GM13976 (cell line): ENCODE results near the gene ZNF444.
"Not testable (repeated sequence)": the region's sequence is repeated elsewhere in the genome, so short reads cannot be mapped to it uniquely, and the experiment has no call there.

Experiments
- DNase-seq: peaks from one replicate; pipeline ENCODE4 v3.0.0; 2012; ENCODE audit warnings: low spot score
- CTCF ChIP-seq: IDR thresholded peaks from 2 replicates; pipeline ENCODE4 v1.5.1; 2012; ENCODE audit warnings: borderline replicate concordance, mild to moderate bottlenecking; ENCODE audit not compliant: insufficient read depth; ENCODE audit errors: extremely low read depth, missing control alignments, control extremely low read depth
- in situ Hi-C: fragments of 300-500 bp; cut with MboI; formaldehyde crosslinking; loops from one replicate; pipeline ENCODE4 v1.12.0; 2022; ENCODE audit warnings: low sequenced_read_pairs, mixed read lengths, inconsistent platforms; ENCODE audit not compliant: unreplicated experiment

Gene ZNF444

GRCh38 chr19:56176881-56177280 is 35.8 kb downstream of the ZNF444 start:
- in situ Hi-C loops = loop anchor here (10.0 kb wide), 1 partner anchor 102 kb away; no protein-coding TSS in a partner anchor
- DNase-seq = no peak
- TF ChIP-seq CTCF = no peak

- no peak for TF ChIP-seq CTCF
- no peak for DNase-seq
- in situ Hi-C loops = loop anchor here (10.0 kb wide), 1 partner anchor 103 kb away; no protein-coding TSS in a partner anchor
Observed at GRCh38 chr19:56177564-56178243, 36.6 kb downstream of the ZNF444 start.

GRCh38 chr19:56189785-56190184 is 48.7 kb downstream of the ZNF444 start:
- in situ Hi-C loops = no loop called here
- TF ChIP-seq CTCF = no peak
- no peak for DNase-seq

GRCh38 chr19:56191115-56191514 is 50.0 kb downstream of the ZNF444 start:
- DNase-seq = no peak
- no peak for TF ChIP-seq CTCF
- in situ Hi-C loops = no loop called here

- TF ChIP-seq CTCF = no peak
- in situ Hi-C loops = no loop called here
- no peak for DNase-seq
Observed at GRCh38 chr19:56191711-56192110, 50.6 kb downstream of the ZNF444 start.

- in situ Hi-C loops = no loop called here
- DNase-seq = no peak
- no peak for TF ChIP-seq CTCF
Observed at GRCh38 chr19:56193981-56194640, 53.0 kb downstream of the ZNF444 start.

GRCh38 chr19:56197646-56198045 is 56.6 kb downstream of the ZNF444 start, which contains the start of gene ZSCAN5B:
Gene ZSCAN5B (minus strand): TSS chr19:56197783. CDS start chr19:56193052, 4,731 bp downstream.
- in situ Hi-C loops, DNase-seq: not testable (repeated sequence)
